ENCODE measurements around the gene ZNF441. TPM values are rescaled to one million over a fixed set of nuclear protein-coding genes. Genes with fewer than 3 reads are reported as not detected.
A peak's percentile ranks its signal among the peaks of the same experiment; 100 is the strongest.

ZNF441 gene
- total and polyA plus RNA-seq, 10 of the 15 experiments (the other 5 are each of a cell fraction or from before 2014, with no cell fraction given), result 1.0 to 9.4 (median 4.3) TPM

DNA sequence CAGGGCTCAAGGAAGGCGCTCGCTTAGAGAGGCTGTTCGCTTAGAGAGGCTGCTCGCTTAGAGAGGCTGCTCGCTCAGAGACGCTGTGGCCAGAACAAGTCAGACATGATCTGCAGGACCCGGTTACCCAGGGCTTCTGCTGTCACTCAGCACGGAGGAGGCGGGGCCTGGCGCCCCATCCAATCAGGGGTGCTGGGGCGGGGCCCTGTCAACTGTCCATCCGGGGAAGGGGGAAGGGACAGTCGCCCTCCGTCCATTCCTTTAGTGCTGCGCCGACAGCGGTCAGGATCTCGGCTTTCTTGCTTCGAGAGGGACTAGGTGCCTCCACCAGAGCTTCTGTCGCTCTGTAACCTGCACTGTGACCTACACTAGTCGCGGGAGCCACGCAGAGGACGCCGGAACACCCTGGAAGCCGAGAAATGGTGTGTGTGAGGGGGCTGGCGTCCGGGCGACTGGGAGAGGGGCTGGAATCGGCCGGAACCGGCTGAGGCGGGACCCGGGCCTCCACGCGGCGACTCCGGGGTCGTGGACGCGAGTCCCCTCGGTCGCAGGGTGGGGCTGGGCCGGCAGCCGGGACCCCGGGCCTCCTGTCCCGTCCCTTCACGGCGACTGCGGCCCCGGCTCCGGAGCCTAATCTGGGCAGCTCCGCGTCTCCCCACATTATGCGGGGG lies 47.4 kb downstream of the ZNF441 start, which contains the start of gene ZNF440 (continued):
- TF ChIP-seq, protein P1, sequence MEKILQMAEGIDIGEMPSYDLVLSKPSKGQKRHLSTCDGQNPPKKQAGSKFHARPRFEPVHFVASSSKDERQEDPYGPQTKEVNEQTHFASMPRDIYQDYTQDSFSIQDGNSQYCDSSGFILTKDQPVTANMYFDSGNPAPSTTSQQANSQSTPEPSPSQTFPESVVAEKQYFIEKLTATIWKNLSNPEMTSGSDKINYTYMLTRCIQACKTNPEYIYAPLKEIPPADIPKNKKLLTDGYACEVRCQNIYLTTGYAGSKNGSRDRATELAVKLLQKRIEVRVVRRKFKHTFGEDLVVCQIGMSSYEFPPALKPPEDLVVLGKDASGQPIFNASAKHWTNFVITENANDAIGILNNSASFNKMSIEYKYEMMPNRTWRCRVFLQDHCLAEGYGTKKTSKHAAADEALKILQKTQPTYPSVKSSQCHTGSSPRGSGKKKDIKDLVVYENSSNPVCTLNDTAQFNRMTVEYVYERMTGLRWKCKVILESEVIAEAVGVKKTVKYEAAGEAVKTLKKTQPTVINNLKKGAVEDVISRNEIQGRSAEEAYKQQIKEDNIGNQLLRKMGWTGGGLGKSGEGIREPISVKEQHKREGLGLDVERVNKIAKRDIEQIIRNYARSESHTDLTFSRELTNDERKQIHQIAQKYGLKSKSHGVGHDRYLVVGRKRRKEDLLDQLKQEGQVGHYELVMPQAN (conservative IDR thresholded peaks at IDR 0.05), result no peak
- TF ChIP-seq MYC (IDR thresholded peaks at IDR 0.05; ENCODE audit: insufficient read depth, insufficient read length, insufficient replicate concordance, low read length, severe bottlenecking) (no peak), ASH2L (IDR thresholded peaks at IDR 0.05; ENCODE audit: borderline replicate concordance, low read depth) (no peak), BCL3 (IDR thresholded peaks at IDR 0.05; ENCODE audit: borderline replicate concordance, insufficient read depth, low read depth, low read length, poor library complexity, severe bottlenecking) (no peak), EP300 (IDR thresholded peaks at IDR 0.05; ENCODE audit: borderline replicate concordance in 1 of 2, control insufficient read depth in 1 of 2, low read depth in 2 of 2, low read length in 2 of 2) (no peak), YY1 (IDR thresholded peaks at IDR 0.05; ENCODE audit: low read depth, low read length) (peak; percentile 50), EGR1 (IDR thresholded peaks at IDR 0.05; ENCODE audit: borderline replicate concordance in 1 of 2, low read depth in 2 of 2, low read length in 2 of 2) (no peak), ZNF274 (IDR thresholded peaks at IDR 0.05; ENCODE audit: insufficient read depth, insufficient read length) (no peak), SIX5 (IDR thresholded peaks at IDR 0.05; ENCODE audit: low read depth, low read length, severe bottlenecking) (no peak), TCF12 (IDR thresholded peaks at IDR 0.05; ENCODE audit: low read depth, low read length) (0 out of 2 replicates have a peak, but pooled peaks have one; percentile 10), KLF5 (IDR thresholded peaks at IDR 0.05; ENCODE audit: partially characterized antibody) (peak; percentile 54), PAX5 (IDR thresholded peaks at IDR 0.05; ENCODE audit: borderline replicate concordance, low read depth, low read length) (no peak), ZNF207 (IDR thresholded peaks at IDR 0.05; ENCODE audit: borderline replicate concordance) (no peak), NFXL1 (IDR thresholded peaks at IDR 0.05; ENCODE audit: borderline replicate concordance) (no peak), BACH1 (IDR thresholded peaks at IDR 0.05; ENCODE audit: borderline replicate concordance) (no peak)
- TF ChIP-seq, protein P2, sequence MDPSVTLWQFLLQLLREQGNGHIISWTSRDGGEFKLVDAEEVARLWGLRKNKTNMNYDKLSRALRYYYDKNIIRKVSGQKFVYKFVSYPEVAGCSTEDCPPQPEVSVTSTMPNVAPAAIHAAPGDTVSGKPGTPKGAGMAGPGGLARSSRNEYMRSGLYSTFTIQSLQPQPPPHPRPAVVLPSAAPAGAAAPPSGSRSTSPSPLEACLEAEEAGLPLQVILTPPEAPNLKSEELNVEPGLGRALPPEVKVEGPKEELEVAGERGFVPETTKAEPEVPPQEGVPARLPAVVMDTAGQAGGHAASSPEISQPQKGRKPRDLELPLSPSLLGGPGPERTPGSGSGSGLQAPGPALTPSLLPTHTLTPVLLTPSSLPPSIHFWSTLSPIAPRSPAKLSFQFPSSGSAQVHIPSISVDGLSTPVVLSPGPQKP (IDR thresholded peaks at IDR 0.05; ENCODE audit: low read depth, low read length), result no peak
- TF ChIP-seq, protein P3, sequence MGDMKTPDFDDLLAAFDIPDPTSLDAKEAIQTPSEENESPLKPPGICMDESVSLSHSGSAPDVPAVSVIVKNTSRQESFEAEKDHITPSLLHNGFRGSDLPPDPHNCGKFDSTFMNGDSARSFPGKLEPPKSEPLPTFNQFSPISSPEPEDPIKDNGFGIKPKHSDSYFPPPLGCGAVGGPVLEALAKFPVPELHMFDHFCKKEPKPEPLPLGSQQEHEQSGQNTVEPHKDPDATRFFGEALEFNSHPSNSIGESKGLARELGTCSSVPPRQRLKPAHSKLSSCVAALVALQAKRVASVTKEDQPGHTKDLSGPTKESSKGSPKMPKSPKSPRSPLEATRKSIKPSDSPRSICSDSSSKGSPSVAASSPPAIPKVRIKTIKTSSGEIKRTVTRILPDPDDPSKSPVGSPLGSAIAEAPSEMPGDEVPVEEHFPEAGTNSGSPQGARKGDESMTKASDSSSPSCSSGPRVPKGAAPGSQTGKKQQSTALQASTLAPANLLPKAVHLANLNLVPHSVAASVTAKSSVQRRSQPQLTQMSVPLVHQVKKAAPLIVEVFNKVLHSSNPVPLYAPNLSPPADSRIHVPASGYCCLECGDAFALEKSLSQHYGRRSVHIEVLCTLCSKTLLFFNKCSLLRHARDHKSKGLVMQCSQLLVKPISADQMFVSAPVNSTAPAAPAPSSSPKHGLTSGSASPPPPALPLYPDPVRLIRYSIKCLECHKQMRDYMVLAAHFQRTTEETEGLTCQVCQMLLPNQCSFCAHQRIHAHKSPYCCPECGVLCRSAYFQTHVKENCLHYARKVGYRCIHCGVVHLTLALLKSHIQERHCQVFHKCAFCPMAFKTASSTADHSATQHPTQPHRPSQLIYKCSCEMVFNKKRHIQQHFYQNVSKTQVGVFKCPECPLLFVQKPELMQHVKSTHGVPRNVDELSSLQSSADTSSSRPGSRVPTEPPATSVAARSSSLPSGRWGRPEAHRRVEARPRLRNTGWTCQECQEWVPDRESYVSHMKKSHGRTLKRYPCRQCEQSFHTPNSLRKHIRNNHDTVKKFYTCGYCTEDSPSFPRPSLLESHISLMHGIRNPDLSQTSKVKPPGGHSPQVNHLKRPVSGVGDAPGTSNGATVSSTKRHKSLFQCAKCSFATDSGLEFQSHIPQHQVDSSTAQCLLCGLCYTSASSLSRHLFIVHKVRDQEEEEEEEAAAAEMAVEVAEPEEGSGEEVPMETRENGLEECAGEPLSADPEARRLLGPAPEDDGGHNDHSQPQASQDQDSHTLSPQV (IDR thresholded peaks at IDR 0.05), result no peak
- TF ChIP-seq, protein P4, sequence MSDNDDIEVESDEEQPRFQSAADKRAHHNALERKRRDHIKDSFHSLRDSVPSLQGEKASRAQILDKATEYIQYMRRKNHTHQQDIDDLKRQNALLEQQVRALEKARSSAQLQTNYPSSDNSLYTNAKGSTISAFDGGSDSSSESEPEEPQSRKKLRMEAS (IDR thresholded peaks at IDR 0.05; ENCODE audit: low read depth, low read length), result no peak
